HepG2 (cell line): ENCODE data around the gene ITGB1. TPM values are rescaled to one million over a fixed set of nuclear protein-coding genes. Genes with fewer than 3 reads are reported as not detected.

Experiments used
- ATRX ChIP-seq: sonication (generic); formaldehyde crosslinking; IDR thresholded peaks from 2 replicates; pipeline ENCODE4 v1.4.0; 2020; ENCODE audit warnings: missing genetic modification reagents, borderline replicate concordance
- GATAD2A ChIP-seq: IDR thresholded peaks from 2 replicates; pipeline ENCODE4 v1.6.1; 2016
- SAP130 ChIP-seq: IDR thresholded peaks from 2 replicates; pipeline ENCODE4 v1.6.1; 2016; ENCODE audit warnings: low read depth
- SMAD3 ChIP-seq: sonication (generic); formaldehyde crosslinking; IDR thresholded peaks from 2 replicates; pipeline ENCODE4 v1.4.0; 2020; ENCODE audit warnings: missing genetic modification reagents
- TEAD3 ChIP-seq: optimal IDR thresholded peaks from 2 replicates; pipeline ENCODE3; 2016; ENCODE audit warnings: borderline replicate concordance
- ZNF136 ChIP-seq: sonication (generic); formaldehyde crosslinking; IDR thresholded peaks from 2 replicates; pipeline ENCODE4 v1.8.1; 2022; ENCODE audit warnings: low read depth, mild to moderate bottlenecking, moderate library complexity, missing genetic modification reagents
- ZNF331 ChIP-seq: sonication (generic); formaldehyde crosslinking; IDR thresholded peaks from 2 replicates; pipeline ENCODE4 v1.4.0; 2020; ENCODE audit warnings: missing genetic modification reagents
- ZNF33B ChIP-seq: sonication (generic); formaldehyde crosslinking; IDR thresholded peaks from 2 replicates; pipeline ENCODE4 v1.5.1; 2020; ENCODE audit warnings: mild to moderate bottlenecking, missing genetic modification reagents
- ZNF607 ChIP-seq: sonication (generic); formaldehyde crosslinking; IDR thresholded peaks from 2 replicates; pipeline ENCODE4 v1.5.1; 2020; ENCODE audit warnings: missing genetic modification reagents, mild to moderate bottlenecking, borderline replicate concordance
- polyA plus RNA-seq, 8 experiments: library from polyadenylated mRNA; depleted of rRNA in 3 of 8; stranded (reverse) in 7 of 8; unstranded in 1 of 8; fragments of >200 nt; fragmentation: Illumina TruSeq in 4 of 8; extraction: Trizol in 4 of 8; gene quantifications; 2 replicates each; pipeline versions ENCODE4 v1.2.1 to v1.2.3, GENCODE V29; 2011 to 2016; ENCODE audit warnings: low read depth in 4 of 8, missing spikeins in 1 of 8, mixed read lengths in 1 of 8; ENCODE audit not compliant: insufficient read depth in 1 of 8
- total RNA-seq, 5 experiments: library from RNA; depleted of rRNA; stranded (reverse); fragments of >200 nt; fragmentation: Illumina TruSeq; extraction: Trizol; gene quantifications; 2 replicates each; pipeline ENCODE4 v1.2.3, GENCODE V29; 2016; ENCODE audit warnings: low read depth in 1 of 5
- TF ChIP-seq, protein P1 (sequence below): sonication (generic); formaldehyde crosslinking; IDR thresholded peaks from 2 replicates; pipeline ENCODE4 v1.4.0; 2020; ENCODE audit warnings: mild to moderate bottlenecking, missing genetic modification reagents
- TF ChIP-seq, protein P2 (sequence below): sonication (generic); formaldehyde crosslinking; IDR thresholded peaks from 2 replicates; pipeline ENCODE4 v1.4.0; 2020; ENCODE audit warnings: missing genetic modification reagents
- TF ChIP-seq, protein P3 (sequence below): IDR thresholded peaks from 2 replicates; pipeline ENCODE4 v1.4.0; 2020; ENCODE audit warnings: mild to moderate bottlenecking, missing genetic modification reagents

Gene ITGB1
- total and polyA plus RNA-seq, 2 of the 13 experiments (the other 11 are each of a cell fraction or from before 2014, with no cell fraction given) = 190 to 204 TPM

DNA sequence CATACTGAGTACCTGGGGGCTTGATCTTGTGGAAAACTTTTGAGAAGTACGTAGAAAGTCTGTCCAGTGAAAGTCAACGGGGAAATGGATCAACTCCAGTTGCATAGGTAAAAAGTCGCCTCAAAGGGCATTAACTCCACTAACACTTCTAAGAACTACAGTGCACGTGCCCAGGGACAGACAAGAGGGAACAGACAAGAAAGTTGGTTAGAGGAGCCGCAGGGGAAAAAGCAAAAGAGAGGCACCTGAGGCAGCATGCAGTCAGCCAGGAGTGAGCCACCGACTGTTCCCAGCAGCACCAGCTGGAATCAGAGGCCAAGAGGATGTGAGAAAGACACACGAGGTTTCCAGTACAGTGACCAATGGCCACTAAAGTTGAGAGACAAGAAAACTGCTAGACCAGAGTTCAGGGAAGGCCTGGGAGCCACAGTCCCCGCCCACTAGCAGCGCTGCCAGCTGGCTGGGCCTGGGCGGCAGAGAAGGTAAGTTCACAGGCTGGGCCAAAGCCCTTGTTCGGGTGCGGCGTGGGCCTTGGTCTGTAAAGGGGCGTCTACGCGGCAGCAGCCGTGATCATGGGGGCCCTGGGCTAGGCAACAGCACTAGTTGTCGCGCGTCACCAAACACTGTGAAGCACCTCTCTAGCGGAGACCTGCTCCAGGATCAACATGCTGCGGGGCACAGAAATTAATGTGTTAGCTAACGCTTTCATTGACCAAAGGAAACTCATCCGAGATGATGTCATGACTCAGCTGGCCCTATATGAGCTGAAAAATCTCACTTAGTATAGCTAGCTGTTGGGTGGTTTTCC is 14.0 kb downstream of the ITGB1 start (continued):
- TF ChIP-seq ZNF607 (CRISPR knock-in tag) (0 out of 2 replicates have a peak, but pooled peaks have one; percentile 39), SMAD3 (CRISPR knock-in tag) (peak; percentile 74; the same call in 1 of the 2 replicates), ZNF331 (peak; percentile 80), ATRX (CRISPR knock-in tag) (no peak), ZNF33B (CRISPR knock-in tag) (0 out of 2 replicates have a peak, but pooled peaks have one; percentile 56), GATAD2A (CRISPR knock-in tag) (peak; percentile 76; the same call in 1 of the 2 replicates), SAP130 (CRISPR knock-in tag) (peak; percentile 94), ZNF136 (0 out of 2 replicates have a peak, but pooled peaks have one; percentile 45), TEAD3 (CRISPR knock-in tag) (peak; percentile 73)
- TF ChIP-seq, protein P1, sequence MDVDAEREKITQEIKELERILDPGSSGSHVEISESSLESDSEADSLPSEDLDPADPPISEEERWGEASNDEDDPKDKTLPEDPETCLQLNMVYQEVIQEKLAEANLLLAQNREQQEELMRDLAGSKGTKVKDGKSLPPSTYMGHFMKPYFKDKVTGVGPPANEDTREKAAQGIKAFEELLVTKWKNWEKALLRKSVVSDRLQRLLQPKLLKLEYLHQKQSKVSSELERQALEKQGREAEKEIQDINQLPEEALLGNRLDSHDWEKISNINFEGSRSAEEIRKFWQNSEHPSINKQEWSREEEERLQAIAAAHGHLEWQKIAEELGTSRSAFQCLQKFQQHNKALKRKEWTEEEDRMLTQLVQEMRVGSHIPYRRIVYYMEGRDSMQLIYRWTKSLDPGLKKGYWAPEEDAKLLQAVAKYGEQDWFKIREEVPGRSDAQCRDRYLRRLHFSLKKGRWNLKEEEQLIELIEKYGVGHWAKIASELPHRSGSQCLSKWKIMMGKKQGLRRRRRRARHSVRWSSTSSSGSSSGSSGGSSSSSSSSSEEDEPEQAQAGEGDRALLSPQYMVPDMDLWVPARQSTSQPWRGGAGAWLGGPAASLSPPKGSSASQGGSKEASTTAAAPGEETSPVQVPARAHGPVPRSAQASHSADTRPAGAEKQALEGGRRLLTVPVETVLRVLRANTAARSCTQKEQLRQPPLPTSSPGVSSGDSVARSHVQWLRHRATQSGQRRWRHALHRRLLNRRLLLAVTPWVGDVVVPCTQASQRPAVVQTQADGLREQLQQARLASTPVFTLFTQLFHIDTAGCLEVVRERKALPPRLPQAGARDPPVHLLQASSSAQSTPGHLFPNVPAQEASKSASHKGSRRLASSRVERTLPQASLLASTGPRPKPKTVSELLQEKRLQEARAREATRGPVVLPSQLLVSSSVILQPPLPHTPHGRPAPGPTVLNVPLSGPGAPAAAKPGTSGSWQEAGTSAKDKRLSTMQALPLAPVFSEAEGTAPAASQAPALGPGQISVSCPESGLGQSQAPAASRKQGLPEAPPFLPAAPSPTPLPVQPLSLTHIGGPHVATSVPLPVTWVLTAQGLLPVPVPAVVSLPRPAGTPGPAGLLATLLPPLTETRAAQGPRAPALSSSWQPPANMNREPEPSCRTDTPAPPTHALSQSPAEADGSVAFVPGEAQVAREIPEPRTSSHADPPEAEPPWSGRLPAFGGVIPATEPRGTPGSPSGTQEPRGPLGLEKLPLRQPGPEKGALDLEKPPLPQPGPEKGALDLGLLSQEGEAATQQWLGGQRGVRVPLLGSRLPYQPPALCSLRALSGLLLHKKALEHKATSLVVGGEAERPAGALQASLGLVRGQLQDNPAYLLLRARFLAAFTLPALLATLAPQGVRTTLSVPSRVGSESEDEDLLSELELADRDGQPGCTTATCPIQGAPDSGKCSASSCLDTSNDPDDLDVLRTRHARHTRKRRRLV = 0 out of 2 replicates have a peak, but pooled peaks have one; percentile 29
- TF ChIP-seq, protein P2, sequence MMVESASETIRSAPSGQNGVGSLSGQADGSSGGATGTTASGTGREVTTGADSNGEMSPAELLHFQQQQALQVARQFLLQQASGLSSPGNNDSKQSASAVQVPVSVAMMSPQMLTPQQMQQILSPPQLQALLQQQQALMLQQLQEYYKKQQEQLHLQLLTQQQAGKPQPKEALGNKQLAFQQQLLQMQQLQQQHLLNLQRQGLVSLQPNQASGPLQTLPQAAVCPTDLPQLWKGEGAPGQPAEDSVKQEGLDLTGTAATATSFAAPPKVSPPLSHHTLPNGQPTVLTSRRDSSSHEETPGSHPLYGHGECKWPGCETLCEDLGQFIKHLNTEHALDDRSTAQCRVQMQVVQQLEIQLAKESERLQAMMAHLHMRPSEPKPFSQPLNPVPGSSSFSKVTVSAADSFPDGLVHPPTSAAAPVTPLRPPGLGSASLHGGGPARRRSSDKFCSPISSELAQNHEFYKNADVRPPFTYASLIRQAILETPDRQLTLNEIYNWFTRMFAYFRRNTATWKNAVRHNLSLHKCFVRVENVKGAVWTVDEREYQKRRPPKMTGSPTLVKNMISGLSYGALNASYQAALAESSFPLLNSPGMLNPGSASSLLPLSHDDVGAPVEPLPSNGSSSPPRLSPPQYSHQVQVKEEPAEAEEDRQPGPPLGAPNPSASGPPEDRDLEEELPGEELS (CRISPR knock-in tag) = peak; percentile 12; the same call in 1 of the 2 replicates
- TF ChIP-seq, protein P3, sequence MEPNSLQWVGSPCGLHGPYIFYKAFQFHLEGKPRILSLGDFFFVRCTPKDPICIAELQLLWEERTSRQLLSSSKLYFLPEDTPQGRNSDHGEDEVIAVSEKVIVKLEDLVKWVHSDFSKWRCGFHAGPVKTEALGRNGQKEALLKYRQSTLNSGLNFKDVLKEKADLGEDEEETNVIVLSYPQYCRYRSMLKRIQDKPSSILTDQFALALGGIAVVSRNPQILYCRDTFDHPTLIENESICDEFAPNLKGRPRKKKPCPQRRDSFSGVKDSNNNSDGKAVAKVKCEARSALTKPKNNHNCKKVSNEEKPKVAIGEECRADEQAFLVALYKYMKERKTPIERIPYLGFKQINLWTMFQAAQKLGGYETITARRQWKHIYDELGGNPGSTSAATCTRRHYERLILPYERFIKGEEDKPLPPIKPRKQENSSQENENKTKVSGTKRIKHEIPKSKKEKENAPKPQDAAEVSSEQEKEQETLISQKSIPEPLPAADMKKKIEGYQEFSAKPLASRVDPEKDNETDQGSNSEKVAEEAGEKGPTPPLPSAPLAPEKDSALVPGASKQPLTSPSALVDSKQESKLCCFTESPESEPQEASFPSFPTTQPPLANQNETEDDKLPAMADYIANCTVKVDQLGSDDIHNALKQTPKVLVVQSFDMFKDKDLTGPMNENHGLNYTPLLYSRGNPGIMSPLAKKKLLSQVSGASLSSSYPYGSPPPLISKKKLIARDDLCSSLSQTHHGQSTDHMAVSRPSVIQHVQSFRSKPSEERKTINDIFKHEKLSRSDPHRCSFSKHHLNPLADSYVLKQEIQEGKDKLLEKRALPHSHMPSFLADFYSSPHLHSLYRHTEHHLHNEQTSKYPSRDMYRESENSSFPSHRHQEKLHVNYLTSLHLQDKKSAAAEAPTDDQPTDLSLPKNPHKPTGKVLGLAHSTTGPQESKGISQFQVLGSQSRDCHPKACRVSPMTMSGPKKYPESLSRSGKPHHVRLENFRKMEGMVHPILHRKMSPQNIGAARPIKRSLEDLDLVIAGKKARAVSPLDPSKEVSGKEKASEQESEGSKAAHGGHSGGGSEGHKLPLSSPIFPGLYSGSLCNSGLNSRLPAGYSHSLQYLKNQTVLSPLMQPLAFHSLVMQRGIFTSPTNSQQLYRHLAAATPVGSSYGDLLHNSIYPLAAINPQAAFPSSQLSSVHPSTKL (CRISPR knock-in tag) = peak; percentile 76; the same call in 1 of the 2 replicates
